Right lobe of liver (tissue), 6 donors: ENCODE data around the gene SLC24A3. TPM values are rescaled to one million over a fixed set of nuclear protein-coding genes. Genes with fewer than 3 reads are reported as not detected.

Experiments used
- ATAC-seq, 4 donors: fragments of 200-7000 bp; cut with Tn5 transposase; one replicate each; pipeline ENCODE4 v1.9.1; 2020; ENCODE audit warnings: mild to moderate bottlenecking in 4 of 4, moderate library complexity in 4 of 4
- DNase-seq, 3 donors: peaks; one replicate each; pipeline ENCODE4 v3.0.0-alpha.2; 2020
- H3K27ac ChIP-seq, 3 donors: fragments of 200-600 bp; one replicate each; pipeline ENCODE4 v1.8.0; 2022
- H3K27me3 ChIP-seq, 2 donors: fragments of 200-600 bp; one replicate each; pipeline ENCODE4 v1.8.0; 2022
- H3K36me3 ChIP-seq, 4 donors: fragments of 200-600 bp; sonication (generic) in 1 of 4; one replicate each; pipeline versions ENCODE4 v1.5.1 to v1.8.0; 2017 to 2022; ENCODE audit warnings: control low read depth in 1 of 4
- H3K4me1 ChIP-seq, 4 donors: fragments of 200-600 bp; sonication (generic) in 1 of 4; one replicate each; pipeline versions ENCODE4 v1.5.1 to v1.8.0; 2017 to 2022; ENCODE audit warnings: control low read depth in 1 of 4
- H3K4me3 ChIP-seq, 3 donors: fragments of 200-600 bp; one replicate each; pipeline ENCODE4 v1.8.0; 2022
- H3K9me3 ChIP-seq, 4 donors: fragments of 200-600 bp; sonication (generic) in 1 of 4; one replicate each; pipeline versions ENCODE4 v1.5.1 to v1.8.0; 2017 to 2022; ENCODE audit warnings: control low read depth in 1 of 4
- CTCF ChIP-seq, 4 donors: fragments of 200-600 bp in 3 of 4; fragments of 450-650 bp in 1 of 4; IDR thresholded peaks; one replicate each; pipeline versions ENCODE4 v1.5.1 to v1.8.0; 2016 to 2022; ENCODE audit warnings: antibody characterized with exemption in 4 of 4, mild to moderate bottlenecking in 2 of 4
- POLR2A ChIP-seq: fragments of 450-650 bp; IDR thresholded peaks from one replicate; pipeline ENCODE4 v1.6.1; 2017; ENCODE audit warnings: antibody characterized with exemption, mild to moderate bottlenecking
- WGBS: methylation state at CpG from one replicate; pipeline ENCODE4 v1.1.6; 2018; ENCODE audit warnings: low coverage, low lambda C conversion rate; ENCODE audit not compliant: insufficient coverage; ENCODE audit errors: missing lambda C conversion rate; 5-methylcytosine and 5-hydroxymethylcytosine counted together
- intact Hi-C, 2 donors: fragments of 100-400 bp; cut with DNase I; formaldehyde crosslinking; loops; one replicate each; pipeline versions ENCODE4 v1.11.2 to v1.14.1; 2022
- total RNA-seq, 6 experiments: library from RNA; depleted of rRNA in 2 of 6; stranded (reverse); fragments of >200 nt in 2 of 6; fragmentation: NEBNext Ultra II Directional in 3 of 6; extraction: Animal tissue kit (Norgen Biotek cat#: 25700) in 3 of 6; gene quantifications; one replicate each; pipeline versions ENCODE4 v1.1.0 to v1.2.4, GENCODE V29; 2016 to 2023
- donor health status: DM: no; HTN: yes; CAD: no.
- donor health status: DM: no; HTN: no; CAD: no.
- donor health status: DM: no; HTN: no; CAD: no.
- donor health status: DM: no; HTN: yes; CAD: no.
- donor health status: DM: no; HTN: yes; CAD: no.

Gene SLC24A3
- total RNA-seq, 6 experiments from 2014 or later, result 0.06 to 0.49 (median 0.27) TPM

- H3K27ac ChIP-seq, result no peak overlapping the region
- no peaks in the 10 kb centered on the region for H3K4me1 ChIP-seq
- no peak overlapping the region for H3K4me3 ChIP-seq
- 66% methylated on average over 3 of the region's 3 CpGs for WGBS
- intact Hi-C loops, result no loop called here
- no peaks in the 10 kb centered on the region for H3K9me3 ChIP-seq
- H3K36me3 ChIP-seq, result no peaks in the 10 kb centered on the region
- no peaks in the 10 kb centered on the region for H3K27me3 ChIP-seq
- TF ChIP-seq POLR2A (no peak), CTCF (IDR thresholded peaks at IDR 0.05) (no peak)
- no peak for ATAC-seq
- DNase-seq, result no peak
Observed at GRCh38 chr20:19405958-19406357, 193.5 kb downstream of the SLC24A3 start.

- no peak for ATAC-seq
- WGBS, result 41% methylated on average over 2 of the region's 2 CpGs
- Histone ChIP-seq H3K27me3 (no peaks in the 10 kb centered on the region), H3K9me3 (no peaks in the 10 kb centered on the region), H3K27ac (no peak overlapping the region), H3K4me1 (peaks cover 0 to 2% (median 0%) of the 10 kb centered on the region in 4 donors), H3K36me3 (no peaks in the 10 kb centered on the region), H3K4me3 (no peak overlapping the region)
- intact Hi-C loops, result no loop called here
- DNase-seq, result no peak
- TF ChIP-seq CTCF (IDR thresholded peaks at IDR 0.05) (no peak), POLR2A (no peak)
Observed at GRCh38 chr20:19406381-19406780, 193.9 kb downstream of the SLC24A3 start.

GRCh38 chr20:19407196-19407595, 194.8 kb downstream of the SLC24A3 start:
- Histone ChIP-seq H3K4me1 (peaks cover 0 to 4% (median 0%) of the 10 kb centered on the region in 4 donors), H3K27me3 (no peaks in the 10 kb centered on the region), H3K27ac (no peak overlapping the region), H3K9me3 (no peaks in the 10 kb centered on the region), H3K36me3 (no peaks in the 10 kb centered on the region), H3K4me3 (no peak overlapping the region)
- DNase-seq (no peak), ATAC-seq (no peak)
- intact Hi-C loops, result no loop called here
- TF ChIP-seq CTCF (IDR thresholded peaks at IDR 0.05), result no peak
- TF ChIP-seq POLR2A, result no peak
- 63% methylated on average over 8 of the region's 8 CpGs for WGBS

DNA sequence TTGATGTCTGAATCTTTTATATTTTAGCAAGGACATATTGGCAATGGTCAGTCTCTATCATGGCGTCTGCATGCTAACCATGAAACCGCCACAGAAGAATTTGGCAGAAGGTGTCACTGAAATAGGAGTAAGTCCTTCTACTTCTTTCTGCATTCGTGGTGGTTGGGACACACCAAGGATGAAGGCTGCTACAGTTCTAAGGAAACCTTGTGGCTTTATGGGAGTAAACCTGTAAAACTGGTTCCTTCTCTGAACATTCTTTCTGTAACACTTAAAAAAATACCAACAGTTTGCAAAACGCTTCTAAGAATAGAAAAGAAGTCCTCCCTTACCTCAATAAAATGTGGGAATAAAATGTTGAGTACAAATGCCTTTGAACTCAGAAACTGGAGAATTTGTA, 195.3 kb downstream of the SLC24A3 start:
- peaks cover 0 to 4% (median 0%) of the 10 kb centered on the region in 4 donors for H3K4me1 ChIP-seq
- WGBS, result 40% methylated on average over 4 of the region's 4 CpGs
- no peak for ATAC-seq
- TF ChIP-seq CTCF (IDR thresholded peaks at IDR 0.05) (no peak), POLR2A (no peak)
- H3K27ac ChIP-seq, result no peak overlapping the region
- intact Hi-C loops, result no loop called here
- H3K4me3 ChIP-seq, result no peak overlapping the region
- H3K27me3 ChIP-seq, result no peaks in the 10 kb centered on the region
- no peak for DNase-seq
- H3K36me3 ChIP-seq, result no peaks in the 10 kb centered on the region
- H3K9me3 ChIP-seq, result no peaks in the 10 kb centered on the region

- WGBS, result 71% methylated on average over 4 of the region's 4 CpGs
- no peak for DNase-seq
- Histone ChIP-seq H3K36me3 (no peaks in the 10 kb centered on the region), H3K4me1 (peaks cover 0 to 4% (median 0%) of the 10 kb centered on the region in 4 donors), H3K9me3 (no peaks in the 10 kb centered on the region), H3K4me3 (no peak overlapping the region), H3K27me3 (no peaks in the 10 kb centered on the region), H3K27ac (no peak overlapping the region)
- TF ChIP-seq CTCF (IDR thresholded peaks at IDR 0.05), result no peak
- ATAC-seq, result no peak
- intact Hi-C loops, result no loop called here
Observed at GRCh38 chr20:19408971-19409370, 196.5 kb downstream of the SLC24A3 start.
